Breast epithelium (tissue), 3 donors: ENCODE data around the gene FGFBP2.

Experiments
- CTCF ChIP-seq, 3 donors: fragments of 450-650 bp; IDR thresholded peaks; one replicate each; pipeline ENCODE4 v1.5.1; 2016 to 2017; ENCODE audit warnings: antibody characterized with exemption in 3 of 3, mild to moderate bottlenecking in 3 of 3, moderate library complexity in 3 of 3
- POLR2A ChIP-seq: fragments of 450-650 bp; IDR thresholded peaks from one replicate; pipeline ENCODE4 v1.6.1; 2016; ENCODE audit warnings: antibody characterized with exemption, mild to moderate bottlenecking, moderate library complexity

DNA sequence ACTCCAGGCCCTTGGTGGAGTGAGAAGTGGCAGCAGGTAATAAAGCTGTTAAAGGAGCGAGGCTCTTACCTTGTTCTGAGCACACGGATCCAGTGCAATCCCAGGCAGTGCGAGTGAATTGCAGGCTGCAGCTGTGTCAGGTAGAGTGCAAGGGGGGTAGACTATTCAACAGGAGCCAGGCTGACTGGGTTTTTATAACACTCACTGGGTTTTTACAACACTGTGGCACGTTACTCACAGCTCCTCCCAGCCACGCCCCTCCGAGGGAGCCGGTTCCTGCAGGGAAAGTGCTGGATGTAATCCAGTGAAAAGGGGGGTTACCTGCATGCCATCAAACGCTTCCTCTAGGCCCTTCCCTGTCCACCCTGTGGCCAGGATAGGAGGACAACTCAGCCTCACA, 24.8 kb downstream of the FGFBP2 start:
- TF ChIP-seq CTCF (IDR thresholded peaks at IDR 0.05) (no peak), POLR2A (no peak)
